WERI-Rb-1 (cell line): Measurements from ENCODE around the gene BLOC1S4.

Source experiments
- DNase-seq: peaks from one replicate; pipeline ENCODE4 v3.0.0-alpha.2; 2020
- H3K27ac ChIP-seq: fragments of 250-450 bp; sonication (Bioruptor Pico); 2 replicates; pipeline ENCODE4 v1.5.1; 2020; ENCODE audit warnings: mild to moderate bottlenecking, moderate library complexity
- H3K27me3 ChIP-seq: fragments of 250-450 bp; sonication (Bioruptor Pico); 2 replicates; pipeline ENCODE4 v1.5.1; 2021; ENCODE audit warnings: mild to moderate bottlenecking, low read depth, moderate library complexity; ENCODE audit not compliant: insufficient read depth, severe bottlenecking
- H3K36me3 ChIP-seq: fragments of 250-450 bp; sonication (Bioruptor Pico); 2 replicates; pipeline ENCODE4 v1.5.1; 2020; ENCODE audit warnings: mild to moderate bottlenecking, moderate library complexity
- H3K4me3 ChIP-seq: 2 replicates; pipeline ENCODE4 v1.5.1; 2011; ENCODE audit warnings: low read depth, mild to moderate bottlenecking, control low read depth, low read length
- H3K9me3 ChIP-seq: fragments of 250-450 bp; sonication (Bioruptor Pico); 2 replicates; pipeline ENCODE4 v1.5.1; 2021; ENCODE audit warnings: mild to moderate bottlenecking, moderate library complexity; ENCODE audit not compliant: severe bottlenecking
- CTCF ChIP-seq: IDR thresholded peaks from 2 replicates; pipeline ENCODE4 v1.5.1; 2011; ENCODE audit warnings: low read depth, mild to moderate bottlenecking, control low read depth, inconsistent platforms, low read length

BLOC1S4 gene

GRCh38 chr4:6719611-6720179, 3.7 kb downstream of the BLOC1S4 start:
- no peaks in the 10 kb centered on the region; the same call in 1 of the 2 replicates for H3K36me3 ChIP-seq
- no peak for TF ChIP-seq CTCF
- no peaks in the 10 kb centered on the region for H3K27me3 ChIP-seq
- no peak overlapping the region for H3K4me3 ChIP-seq
- DNase-seq = no peak
- no peak overlapping the region for H3K27ac ChIP-seq
- H3K9me3 ChIP-seq = no peaks in the 10 kb centered on the region

GRCh38 chr4:6720202-6720699, 4.3 kb downstream of the BLOC1S4 start:
- no peak overlapping the region for H3K27ac ChIP-seq

GRCh38 chr4:6721121-6721520, 5.1 kb downstream of the BLOC1S4 start:
- H3K9me3 ChIP-seq = no peaks in the 10 kb centered on the region
- no peak overlapping the region for H3K27ac ChIP-seq
- no peak for TF ChIP-seq CTCF
- DNase-seq = no peak
- H3K4me3 ChIP-seq = no peak overlapping the region
- no peaks in the 10 kb centered on the region for H3K27me3 ChIP-seq
- H3K36me3 ChIP-seq = no peaks in the 10 kb centered on the region; the same call in 1 of the 2 replicates

More at GRCh38 chr4:6720202-6720699, 4.3 kb downstream of the BLOC1S4 start:
- Histone ChIP-seq H3K4me3 (no peak overlapping the region), H3K36me3 (no peaks in the 10 kb centered on the region; the same call in 1 of the 2 replicates), H3K27me3 (no peaks in the 10 kb centered on the region), H3K9me3 (no peaks in the 10 kb centered on the region)
- peak; percentile 90 for DNase-seq
- peak; percentile 98 for TF ChIP-seq CTCF

- Histone ChIP-seq H3K9me3 (no peaks in the 10 kb centered on the region), H3K4me3 (no peak overlapping the region), H3K27me3 (no peaks in the 10 kb centered on the region), H3K36me3 (no peaks in the 10 kb centered on the region), H3K27ac (no peak overlapping the region)
- no peak for TF ChIP-seq CTCF
- no peak for DNase-seq
Measured at GRCh38 chr4:6722891-6723290, 6.9 kb downstream of the BLOC1S4 start.

GRCh38 chr4:6723851-6724250, 7.9 kb downstream of the BLOC1S4 start:
- H3K9me3 ChIP-seq = no peaks in the 10 kb centered on the region
- no peaks in the 10 kb centered on the region for H3K36me3 ChIP-seq
- no peak overlapping the region for H3K27ac ChIP-seq
- no peak for DNase-seq
- H3K27me3 ChIP-seq = no peaks in the 10 kb centered on the region
- TF ChIP-seq CTCF = no peak
- H3K4me3 ChIP-seq = no peak overlapping the region
